Mesenchymal stem cell (in vitro differentiated cells and primary cell): ENCODE data around the gene MAP1A.
A peak's percentile ranks its signal among the peaks of the same experiment; 100 is the strongest.

ENCODE experiments used
- DNase-seq: peaks from one replicate; pipeline ENCODE4 v3.0.0-alpha.2; 2013
- H2AFZ ChIP-seq: one replicate; pipeline ENCODE4 v1.6.1; 2013; ENCODE audit warnings: low read depth, mild to moderate bottlenecking, control low read depth, inconsistent platforms, low read length, moderate library complexity
- H2AK5ac ChIP-seq: 2 replicates; pipeline ENCODE4 v1.6.1; 2013; ENCODE audit warnings: low read length, moderate library complexity, mild to moderate bottlenecking, inconsistent platforms; ENCODE audit not compliant: severe bottlenecking
- H2BK120ac ChIP-seq: one replicate; pipeline ENCODE4 v1.6.1; 2013; ENCODE audit warnings: low read depth, mild to moderate bottlenecking, inconsistent platforms, low read length, moderate library complexity
- H2BK12ac ChIP-seq, 2 experiments: one replicate each; pipeline ENCODE4 v1.6.1; 2013; ENCODE audit warnings: inconsistent platforms in 2 of 2, low read length in 2 of 2, mild to moderate bottlenecking in 2 of 2, moderate library complexity in 2 of 2, control low read depth in 1 of 2
- H2BK15ac ChIP-seq: one replicate; pipeline ENCODE4 v1.6.1; 2013; ENCODE audit warnings: mild to moderate bottlenecking, low read depth, inconsistent platforms; ENCODE audit not compliant: poor library complexity, severe bottlenecking
- H2BK5ac ChIP-seq: 2 replicates; pipeline ENCODE4 v1.6.1; 2013; ENCODE audit warnings: low read depth, mild to moderate bottlenecking, low read length, control low read depth, inconsistent platforms; ENCODE audit not compliant: poor library complexity, severe bottlenecking
- H3K14ac ChIP-seq, 2 experiments: one replicate each; pipeline ENCODE4 v1.6.1; 2013; ENCODE audit warnings: inconsistent platforms in 2 of 2, low read length in 2 of 2, control low read depth in 1 of 2, mild to moderate bottlenecking in 1 of 2, moderate library complexity in 1 of 2
- H3K18ac ChIP-seq, 2 experiments: one replicate each; pipeline ENCODE4 v1.6.1; 2013; ENCODE audit warnings: inconsistent platforms in 2 of 2, low read length in 2 of 2, control low read depth in 1 of 2, low read depth in 1 of 2, mild to moderate bottlenecking in 1 of 2
- H3K23ac ChIP-seq, 2 experiments: one replicate each; pipeline ENCODE4 v1.6.1; 2013; ENCODE audit warnings: inconsistent platforms in 2 of 2, low read length in 2 of 2, mild to moderate bottlenecking in 2 of 2, moderate library complexity in 2 of 2, control low read depth in 1 of 2
- H3K27ac ChIP-seq: 2 replicates; pipeline ENCODE4 v1.5.1; 2013; ENCODE audit warnings: mild to moderate bottlenecking, moderate library complexity, low read length, control low read depth, inconsistent platforms; ENCODE audit not compliant: poor library complexity, severe bottlenecking
- H3K27me3 ChIP-seq, 2 experiments: 2 replicates each; pipeline versions ENCODE4 v1.6.1 to v1.7.0; 2013; ENCODE audit warnings: low read length in 2 of 2, mild to moderate bottlenecking in 2 of 2, moderate library complexity in 2 of 2, control low read depth in 1 of 2, inconsistent platforms in 1 of 2; ENCODE audit not compliant: control insufficient read depth in 1 of 2, insufficient read depth in 1 of 2
- H3K36me3 ChIP-seq, 2 experiments: 2 replicates each; pipeline versions ENCODE4 v1.6.1 to v1.7.0; 2013; ENCODE audit warnings: low read length in 2 of 2, control low read depth in 1 of 2, inconsistent platforms in 1 of 2, low read depth in 1 of 2, mild to moderate bottlenecking in 1 of 2; ENCODE audit not compliant: insufficient read depth in 2 of 2, control insufficient read depth in 1 of 2
- H3K4ac ChIP-seq, 2 experiments: one replicate each; pipeline ENCODE4 v1.6.1; 2013; ENCODE audit warnings: inconsistent platforms in 2 of 2, low read length in 2 of 2, mild to moderate bottlenecking in 2 of 2, moderate library complexity in 2 of 2, control low read depth in 1 of 2, low read depth in 1 of 2
- H3K4me1 ChIP-seq: 2 replicates; pipeline ENCODE4 v1.6.1; 2013; ENCODE audit warnings: low read depth, low read length, control low read depth; ENCODE audit not compliant: control insufficient read depth, insufficient read depth
- H3K4me2 ChIP-seq: 2 replicates; pipeline ENCODE4 v1.6.1; 2013; ENCODE audit warnings: low read length, mild to moderate bottlenecking, inconsistent platforms; ENCODE audit not compliant: poor library complexity, severe bottlenecking
- H3K4me3 ChIP-seq, 2 experiments: 2 replicates each; pipeline versions ENCODE4 v1.5.1 to v1.7.0; 2013; ENCODE audit warnings: low read length in 2 of 2, mild to moderate bottlenecking in 2 of 2, control low read depth in 1 of 2, low read depth in 1 of 2; ENCODE audit not compliant: insufficient read depth in 1 of 2
- H3K79me1 ChIP-seq: replicated peaks from 2 replicates; pipeline ENCODE4 v1.6.1; 2013; ENCODE audit warnings: mild to moderate bottlenecking, control low read depth, low read length, inconsistent platforms; ENCODE audit not compliant: poor library complexity, severe bottlenecking
- H3K9ac ChIP-seq: 2 replicates; pipeline ENCODE4 v1.7.0; 2013; ENCODE audit warnings: mild to moderate bottlenecking, low read length, moderate library complexity
- H3K9me3 ChIP-seq: 2 replicates; pipeline ENCODE4 v1.7.0; 2013; ENCODE audit warnings: mild to moderate bottlenecking, low read length; ENCODE audit not compliant: control insufficient read depth
- H4K8ac ChIP-seq: one replicate; pipeline ENCODE4 v1.6.1; 2013; ENCODE audit warnings: inconsistent platforms, mild to moderate bottlenecking, low read length, moderate library complexity
- H4K91ac ChIP-seq: one replicate; pipeline ENCODE4 v1.6.1; 2013; ENCODE audit warnings: mild to moderate bottlenecking, low read length, inconsistent platforms
- WGBS: methylation state at CpG from one replicate; pipeline ENCODE4 v1.1.7; 2013; ENCODE audit warnings: mixed read lengths; 5-methylcytosine and 5-hydroxymethylcytosine counted together

MAP1A gene

DNA sequence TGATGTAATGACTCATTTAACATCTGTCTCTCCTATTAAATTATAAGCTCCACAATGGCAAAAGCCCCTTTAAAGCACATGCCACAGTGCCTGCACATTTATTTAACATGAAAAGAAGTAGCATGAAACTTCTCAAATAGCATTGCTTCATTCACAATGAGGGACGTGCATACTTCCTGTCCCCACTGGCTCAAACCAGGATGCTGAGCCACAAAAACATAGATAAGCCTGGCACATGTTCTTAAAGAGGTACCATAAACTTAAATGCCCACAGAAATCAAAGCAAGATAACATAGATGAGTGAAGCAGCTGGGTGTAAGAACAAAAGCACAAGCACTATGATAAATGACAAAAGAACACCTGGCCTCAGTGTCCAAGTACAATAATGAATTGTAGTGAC, 28.2 kb upstream of the MAP1A start:
- no peak for DNase-seq
- Histone ChIP-seq H3K23ac (no peak overlapping the region), H3K4me2 (no peak overlapping the region), H2BK120ac (no peak overlapping the region), H2AK5ac (no peak overlapping the region), H3K18ac (no peak overlapping the region), H3K36me3 (peaks cover 17 to 67% of the 10 kb centered on the region in 2 experiments), H2BK12ac (no peak overlapping the region), H2BK15ac (no peak overlapping the region), H3K27me3 (no peaks in the 10 kb centered on the region), H2BK5ac (no peak overlapping the region), H3K4me3 (no peak overlapping the region), H3K79me1 (peaks cover 20% of the 10 kb centered on the region), H3K4ac (no peak overlapping the region), H3K9me3 (no peaks in the 10 kb centered on the region), H3K27ac (no peak overlapping the region), H3K4me1 (no peaks in the 10 kb centered on the region), H3K9ac (no peak overlapping the region), H2AFZ (no peak overlapping the region), H4K8ac (no peak overlapping the region), H3K14ac (no peak overlapping the region), H4K91ac (no peak overlapping the region)
- 27% methylated on average over 1 of the region's 1 CpG for WGBS

DNA sequence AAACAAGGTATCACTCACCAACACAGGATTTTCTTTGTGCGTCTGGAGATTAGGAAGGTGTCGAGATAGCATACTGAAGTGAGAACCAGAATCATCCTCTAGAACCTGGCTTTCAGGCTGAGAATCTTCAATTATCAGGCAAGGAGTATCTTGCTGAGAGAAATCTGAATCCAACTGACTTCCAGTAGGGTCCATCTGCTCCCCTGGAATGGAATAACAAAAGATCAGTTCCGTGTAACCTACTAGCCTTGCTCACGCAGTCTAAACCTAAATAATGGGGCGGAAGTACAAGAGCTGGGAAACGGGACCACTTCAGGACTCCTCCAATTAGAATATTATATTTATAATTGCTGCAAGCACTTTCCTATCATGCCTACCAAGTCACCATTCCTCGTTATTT, 25.1 kb upstream of the MAP1A start:
- Histone ChIP-seq H3K4me3 (peak overlapping the region; percentile 90 to 92), H3K79me1 (peaks cover 15% of the 10 kb centered on the region), H3K27ac (no peak overlapping the region), H2BK120ac (no peak overlapping the region), H3K27me3 (no peaks in the 10 kb centered on the region), H3K14ac (no peak overlapping the region), H2BK5ac (no peak overlapping the region), H2AFZ (no peak overlapping the region), H2AK5ac (no peak overlapping the region), H2BK15ac (no peak overlapping the region), H4K91ac (no peak overlapping the region), H3K4ac (no peak overlapping the region), H3K4me2 (peak overlapping the region; percentile 71), H2BK12ac (no peak overlapping the region), H4K8ac (no peak overlapping the region), H3K23ac (no peak overlapping the region), H3K36me3 (peaks cover 8 to 44% of the 10 kb centered on the region in 2 experiments), H3K4me1 (no peaks in the 10 kb centered on the region), H3K9ac (peak overlapping the region; percentile 96), H3K18ac (no peak overlapping the region), H3K9me3 (no peaks in the 10 kb centered on the region)
- WGBS = 8% methylated on average over 6 of the region's 7 CpGs
- no peak for DNase-seq

DNA sequence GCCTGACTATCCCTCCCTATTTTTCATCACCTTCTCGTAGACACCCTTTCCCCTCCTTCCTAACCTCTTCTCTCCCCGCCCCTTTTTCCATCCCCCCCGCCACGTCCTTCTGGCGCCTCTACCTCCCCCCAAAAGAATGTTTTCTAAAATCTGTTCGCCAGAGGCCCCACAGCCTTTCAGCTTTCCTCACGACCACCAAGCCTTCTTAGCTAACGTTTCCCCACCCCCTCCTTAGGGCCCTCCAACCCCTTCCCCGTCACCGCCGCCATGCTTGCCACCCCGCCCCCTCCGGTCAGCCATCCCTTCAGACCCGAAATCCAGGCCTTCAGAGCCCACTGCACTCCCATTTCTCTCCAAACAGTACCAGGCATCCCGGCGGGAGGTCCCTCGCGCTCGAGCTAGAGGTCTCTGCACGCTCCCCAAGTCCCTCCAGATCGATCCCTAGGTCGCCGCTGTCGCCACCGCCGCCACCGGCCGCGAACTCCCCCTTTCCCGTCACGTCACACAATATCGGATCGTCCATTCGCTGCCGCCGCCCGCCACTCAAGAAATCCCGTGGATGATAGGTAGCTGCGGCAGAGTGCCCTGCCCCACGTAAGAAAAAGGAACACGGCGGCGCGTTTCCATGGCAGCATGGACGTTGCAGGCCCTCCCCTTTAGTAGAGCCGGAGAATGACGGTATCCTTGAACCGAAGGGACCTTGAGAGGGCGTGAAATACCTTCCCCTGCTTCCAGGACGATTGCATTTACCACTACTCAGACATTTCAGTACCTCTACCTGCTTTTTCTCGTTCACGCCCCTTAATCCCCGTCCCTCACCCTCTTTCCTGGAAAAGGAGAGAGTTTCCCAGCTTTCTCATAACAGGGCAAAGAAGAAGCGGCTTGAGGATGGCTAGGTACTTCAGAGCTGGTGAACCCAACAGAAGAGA, 24.5 kb upstream of the MAP1A start, which contains the start of gene TP53BP1:
TP53BP1 (minus strand) TSS at position 484 of the 929 bp plus-strand sequence; CDS start at position 371, 113 bp downstream.
- H2AK5ac ChIP-seq = peak within 1 kb of the TSS; percentile 37
- peaks cover 10% of the 10 kb centered on the region for H3K79me1 ChIP-seq
- DNase-seq = peak; percentile 98
- H3K4me2 ChIP-seq = peak within 1 kb of the TSS; percentile 71
- peak within 1 kb of the TSS; percentile 73 to 93 for H3K18ac ChIP-seq
- peaks cover 2 to 37% of the 10 kb centered on the region in 2 experiments for H3K36me3 ChIP-seq
- WGBS = under 1% methylated on average over 54 of the region's 54 CpGs
- no peaks in the 10 kb centered on the region for H3K27me3 ChIP-seq
- H3K14ac ChIP-seq = peak within 1 kb of the TSS in 1 of 2 experiments; percentile 50
- H3K9me3 ChIP-seq = no peaks in the 10 kb centered on the region
- no peak within 1 kb of the TSS for H2BK12ac ChIP-seq
- peak within 1 kb of the TSS; percentile 68 for H2AFZ ChIP-seq
- peak within 1 kb of the TSS in 1 of 2 experiments; percentile 57 for H3K23ac ChIP-seq
- peak within 1 kb of the TSS; percentile 96 for H3K9ac ChIP-seq
- H2BK15ac ChIP-seq = peak within 1 kb of the TSS; percentile 63
- H4K8ac ChIP-seq = peak within 1 kb of the TSS; percentile 90
- H3K4me1 ChIP-seq = no peaks in the 10 kb centered on the region
- H2BK120ac ChIP-seq = peak within 1 kb of the TSS; percentile 78
- H2BK5ac ChIP-seq = peak within 1 kb of the TSS; percentile 4
- H3K4me3 ChIP-seq = peak within 1 kb of the TSS; percentile 90 to 92
- H4K91ac ChIP-seq = peak within 1 kb of the TSS; percentile 93
- peak within 1 kb of the TSS; percentile 58 for H3K27ac ChIP-seq
- H3K4ac ChIP-seq = peak within 1 kb of the TSS in 1 of 2 experiments; percentile 62

DNA sequence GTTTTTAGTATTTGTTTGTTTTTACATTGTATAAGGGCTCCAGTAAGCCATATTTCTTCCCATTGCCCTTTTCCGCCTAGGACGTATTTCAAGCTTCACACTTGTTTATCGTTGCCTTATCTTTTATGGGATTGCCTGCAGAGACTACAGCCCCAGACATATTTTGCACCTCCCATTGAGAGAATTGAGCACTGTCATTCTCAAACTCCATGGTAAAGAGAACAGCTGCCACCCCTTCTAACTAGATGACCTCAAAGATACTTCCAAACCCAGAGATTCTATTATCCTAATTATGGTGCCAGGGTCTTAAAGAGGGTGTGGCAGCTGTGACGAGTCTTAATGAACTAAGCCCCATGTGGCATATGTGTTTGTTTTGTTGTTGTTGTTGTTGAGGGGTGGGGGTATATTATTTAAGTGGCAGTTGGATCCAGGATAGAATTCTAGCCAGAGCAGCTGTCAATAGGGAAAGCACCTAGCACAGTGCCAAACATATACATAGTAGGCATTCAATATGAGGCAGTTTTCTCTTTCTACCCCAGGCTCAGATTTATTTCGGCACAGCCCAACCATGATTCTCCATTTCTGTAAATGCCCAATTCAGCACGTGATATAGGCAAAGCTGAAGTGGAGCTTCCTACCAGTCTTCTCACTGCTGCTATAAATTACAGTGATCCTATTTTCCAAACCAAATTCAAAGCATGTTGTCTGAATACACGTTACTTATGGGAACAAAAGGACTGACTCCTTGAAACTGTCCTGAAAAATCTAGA, 23.5 kb upstream of the MAP1A start:
- WGBS = 53% methylated on average over 7 of the region's 7 CpGs
- H3K79me1 ChIP-seq = peaks cover 9% of the 10 kb centered on the region
- H2BK12ac ChIP-seq = no peak overlapping the region

More for the DNA sequence above, 23.5 kb upstream of the MAP1A start:
- Histone ChIP-seq H2BK5ac (no peak overlapping the region), H2AK5ac (peak overlapping the region; percentile 37), H4K91ac (no peak overlapping the region), H3K9ac (peak overlapping the region; percentile 96), H3K36me3 (peaks cover 0 to 28% of the 10 kb centered on the region in 2 experiments), H3K14ac (no peak overlapping the region), H2AFZ (no peak overlapping the region), H3K4me3 (peak overlapping the region in 1 of 2 experiments; percentile 92), H2BK15ac (no peak overlapping the region), H3K27me3 (no peaks in the 10 kb centered on the region), H3K4me1 (no peaks in the 10 kb centered on the region), H3K18ac (no peak overlapping the region), H3K4ac (no peak overlapping the region), H4K8ac (peak overlapping the region; percentile 19), H3K27ac (no peak overlapping the region), H2BK120ac (no peak overlapping the region), H3K23ac (no peak overlapping the region), H3K9me3 (no peaks in the 10 kb centered on the region), H3K4me2 (peak overlapping the region; percentile 57)
- DNase-seq = no peak
